GM18505 (cell line): Measurements from ENCODE around the gene ERAL1.

Source experiments
- ATAC-seq: cut with Tn5 transposase; IDR thresholded peaks from one replicate; pipeline ENCODE4 v1.9.1; 2021; ENCODE audit not compliant: unreplicated experiment
- POLR2A ChIP-seq: IDR thresholded peaks from 4 replicates; pipeline ENCODE4 v1.6.1; 2011; ENCODE audit warnings: borderline replicate concordance; ENCODE audit not compliant: insufficient read depth, insufficient read length; ENCODE audit errors: extremely low read depth

ERAL1 gene

DNA sequence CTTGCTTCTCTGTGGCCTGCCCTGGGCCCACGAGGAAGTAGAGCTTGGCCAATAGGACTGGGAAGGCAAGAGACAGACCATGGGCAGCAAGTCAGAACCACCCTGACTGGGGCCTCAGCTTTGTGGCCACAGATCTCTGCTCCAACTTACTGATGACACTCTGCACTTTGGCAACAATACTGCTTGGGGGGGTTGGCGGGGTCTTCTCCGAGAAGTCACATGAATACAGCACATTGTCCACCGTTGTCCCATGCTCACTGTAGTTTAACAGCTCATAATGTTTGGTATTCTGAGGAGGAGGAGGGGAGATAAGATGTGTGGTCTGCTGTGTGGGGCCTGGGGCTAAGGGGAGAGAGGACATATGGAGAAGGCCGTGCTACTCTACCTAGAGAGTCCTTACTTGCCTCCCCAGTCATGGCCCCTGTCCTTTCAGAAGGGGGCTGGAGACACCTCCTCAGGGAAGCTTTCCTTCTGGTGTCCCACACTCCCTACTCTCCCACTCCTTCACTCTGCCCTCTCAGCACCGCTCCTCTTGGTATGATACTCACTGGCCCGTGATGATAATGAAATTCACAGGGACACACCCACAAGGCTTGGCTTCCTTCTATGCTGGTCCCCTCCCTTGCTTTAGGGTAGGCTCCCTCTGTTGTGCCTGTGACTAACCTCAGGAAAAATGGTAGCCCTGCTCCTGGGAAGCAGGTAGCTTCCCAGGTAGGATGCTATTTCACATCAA, 52.1 kb downstream of the ERAL1 start:
- no peak for TF ChIP-seq POLR2A
- no peak for ATAC-seq

DNA sequence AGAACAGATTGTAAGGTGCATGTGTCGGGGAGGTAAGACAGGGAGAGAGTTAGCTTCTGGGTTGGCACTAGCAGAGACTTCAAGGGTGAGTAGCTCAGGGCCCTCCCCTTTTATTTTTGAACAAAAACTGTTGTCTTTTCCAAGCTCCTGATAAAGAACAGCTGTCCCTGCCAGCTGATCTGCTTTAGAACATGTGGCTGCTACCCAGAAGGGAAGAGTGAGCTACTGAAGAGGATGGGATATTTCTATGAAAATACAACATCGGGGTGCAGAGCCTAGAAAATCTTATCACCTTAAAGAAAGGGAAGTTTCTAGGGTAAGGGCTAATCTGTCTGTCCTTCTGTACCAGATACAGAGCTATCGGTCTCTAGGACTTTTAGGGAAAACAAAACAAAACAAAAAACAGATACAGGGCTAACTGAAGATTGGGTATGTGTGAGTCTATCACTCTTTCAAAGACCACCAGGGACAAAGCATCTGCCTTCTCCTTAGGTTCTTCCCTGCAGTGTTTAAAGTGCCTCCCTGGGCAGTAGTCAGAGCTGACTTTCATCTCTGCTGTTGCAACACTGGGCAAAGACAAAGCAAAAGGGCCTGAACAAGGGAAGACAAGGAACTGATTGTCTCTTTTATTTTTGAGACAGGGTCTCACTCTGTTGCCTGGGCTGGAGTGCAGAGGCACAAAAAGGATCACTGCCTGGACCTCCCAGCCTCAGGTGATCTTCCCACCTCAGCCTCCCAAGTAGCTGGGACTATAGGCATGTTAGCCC, 53.1 kb downstream of the ERAL1 start:
- ATAC-seq: no peak

DNA sequence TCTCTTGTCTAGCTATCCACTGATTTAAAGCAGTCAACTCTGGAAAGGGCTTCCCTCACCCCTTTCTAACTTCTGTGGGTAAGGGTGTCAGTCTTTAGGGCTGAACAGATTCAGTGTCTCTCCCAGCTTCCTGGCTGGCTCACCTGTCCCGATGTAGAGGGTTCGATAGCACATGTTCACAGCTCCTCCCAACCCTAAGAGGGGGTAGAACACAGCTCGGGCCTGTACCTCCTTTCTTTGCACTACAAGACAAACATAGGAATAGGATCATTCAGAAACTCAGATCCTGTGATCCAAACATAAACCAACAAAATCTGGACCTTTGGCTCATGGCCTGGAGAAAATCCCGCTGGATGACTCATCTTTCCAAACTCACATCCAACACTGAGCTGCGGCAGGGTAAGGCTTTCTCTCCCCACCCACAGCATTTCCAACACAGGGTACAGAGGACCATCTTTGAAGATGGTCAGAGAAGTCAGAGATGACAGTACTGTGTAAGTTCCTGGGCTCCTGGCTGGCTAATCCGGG, 53.9 kb downstream of the ERAL1 start:
- ATAC-seq: no peak
- no peak for TF ChIP-seq POLR2A

More for the DNA sequence above, 53.1 kb downstream of the ERAL1 start:
- TF ChIP-seq POLR2A: no peak

DNA sequence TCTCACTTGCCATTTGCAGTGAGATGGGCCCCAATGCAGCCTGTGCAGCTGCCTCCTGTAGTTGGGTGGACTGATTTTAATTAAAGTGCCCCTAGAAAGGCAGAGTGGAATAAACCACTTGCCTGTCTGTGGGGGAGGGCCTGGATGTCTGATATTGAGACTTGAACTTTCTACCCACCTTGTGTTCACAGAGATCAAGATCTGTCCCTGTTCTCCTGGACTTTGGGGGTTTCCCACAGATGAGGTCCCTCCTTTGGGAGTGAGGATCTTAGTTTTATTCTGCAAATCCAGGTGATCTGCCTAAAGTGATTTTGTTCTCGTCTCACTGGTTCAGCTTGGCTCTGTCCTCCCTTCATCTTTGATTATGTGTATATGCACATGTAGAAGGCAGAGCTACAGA, 55.7 kb downstream of the ERAL1 start:
- ATAC-seq: no peak
- TF ChIP-seq POLR2A: no peak
